ENCODE results near the gene PRTN3.

PRTN3 gene, protein sequence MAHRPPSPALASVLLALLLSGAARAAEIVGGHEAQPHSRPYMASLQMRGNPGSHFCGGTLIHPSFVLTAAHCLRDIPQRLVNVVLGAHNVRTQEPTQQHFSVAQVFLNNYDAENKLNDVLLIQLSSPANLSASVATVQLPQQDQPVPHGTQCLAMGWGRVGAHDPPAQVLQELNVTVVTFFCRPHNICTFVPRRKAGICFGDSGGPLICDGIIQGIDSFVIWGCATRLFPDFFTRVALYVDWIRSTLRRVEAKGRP

DNA sequence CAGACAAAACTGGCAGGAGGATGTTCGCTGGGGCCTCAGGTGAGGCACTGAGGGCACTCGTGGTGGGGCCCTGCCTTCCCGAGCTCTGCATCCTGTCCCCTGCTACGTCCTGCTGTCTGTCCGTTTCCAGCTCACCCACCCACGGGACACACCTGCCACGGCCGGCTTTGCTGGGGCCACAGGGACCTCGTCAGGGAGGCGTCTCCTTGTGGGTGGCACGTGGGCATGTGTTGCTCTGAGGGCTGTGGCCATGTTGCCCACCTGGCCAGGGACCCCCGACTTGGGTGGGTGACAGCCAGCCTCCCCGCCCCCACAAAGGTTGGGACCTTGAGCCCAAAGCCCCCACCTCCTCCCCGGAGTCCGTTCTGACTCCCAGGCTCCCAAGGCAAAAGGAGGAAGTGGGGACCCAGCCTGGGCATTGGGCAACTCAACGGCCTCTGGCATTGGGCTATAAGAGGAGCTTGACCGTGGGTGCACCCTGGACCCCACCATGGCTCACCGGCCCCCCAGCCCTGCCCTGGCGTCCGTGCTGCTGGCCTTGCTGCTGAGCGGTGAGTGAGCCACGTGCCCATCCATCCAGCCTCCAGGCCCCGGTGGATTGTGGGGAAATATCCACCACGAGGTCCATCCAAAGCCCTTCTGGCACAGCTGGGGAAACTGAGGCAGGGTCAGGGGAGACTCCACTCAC lies at the start of gene PRTN3:
TSS of gene PRTN3 (plus strand) at position 481 of the 688 bp plus-strand sequence. CDS start at position 491, 10 bp downstream.
- DNase-seq: no peak

DNA sequence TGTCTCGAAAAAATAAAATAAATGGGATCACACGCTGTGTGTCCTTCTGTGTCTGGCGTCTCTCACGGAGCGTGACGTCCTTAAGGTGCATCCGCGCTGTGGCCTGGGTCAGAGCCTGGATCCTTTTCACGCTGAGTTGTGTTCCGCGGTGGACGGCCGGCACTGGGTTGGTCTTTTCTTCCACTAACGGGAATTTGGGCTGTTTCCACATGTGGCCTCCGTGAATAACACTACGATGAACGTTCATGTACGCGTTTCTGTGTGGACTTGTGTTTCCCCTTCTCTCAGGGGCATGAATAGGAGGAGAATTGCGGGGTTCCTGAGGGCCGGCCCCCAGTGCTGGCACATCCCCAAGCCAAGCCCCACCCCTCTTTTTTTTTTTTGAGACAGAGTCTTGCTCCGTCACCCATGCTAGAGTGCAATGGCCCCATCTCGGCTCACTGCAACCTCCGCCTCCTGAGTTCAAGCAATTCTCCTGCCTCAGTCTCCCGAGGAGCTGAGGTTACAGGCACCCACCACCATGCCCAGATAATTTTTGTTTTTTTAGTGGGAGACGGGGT lies 49.7 kb upstream of the PRTN3 start:
- DNase-seq: no peak

DNA sequence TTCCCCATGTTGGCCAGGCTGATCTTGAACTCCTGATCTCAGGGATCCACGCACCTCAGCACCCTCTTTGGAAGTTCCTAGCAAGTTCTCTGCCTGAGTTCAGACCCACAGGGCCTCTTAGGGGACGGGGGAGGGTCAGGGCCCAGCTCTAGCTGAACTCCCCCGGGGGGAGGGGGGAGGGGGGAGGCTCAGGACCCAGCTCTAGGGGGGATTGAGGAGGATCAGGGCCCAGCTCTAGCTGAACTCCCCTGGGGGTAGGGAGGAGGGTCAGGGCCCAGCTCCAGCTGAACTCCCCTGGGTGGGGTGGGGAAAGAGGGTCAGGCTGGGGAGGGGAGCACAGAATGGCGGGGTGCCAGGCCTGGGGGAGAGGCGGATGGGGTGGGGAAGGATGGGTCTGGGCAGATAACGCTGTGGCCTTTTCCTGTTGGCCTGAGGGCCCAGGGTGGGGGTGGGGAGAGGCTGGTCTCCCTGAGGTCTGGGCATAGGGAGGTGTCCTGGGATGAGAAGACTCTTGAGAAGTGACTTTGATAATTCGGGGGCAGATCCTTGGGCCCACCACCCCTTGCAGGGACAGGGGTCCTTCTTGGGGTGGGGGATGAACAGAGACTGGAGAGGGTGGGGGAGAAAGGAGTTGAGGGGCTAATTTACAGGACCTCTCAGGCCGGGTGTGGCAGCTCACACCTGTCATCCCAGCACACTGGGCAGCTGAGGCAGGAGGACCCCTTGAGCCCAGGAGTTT lies 49.1 kb upstream of the PRTN3 start:
- DNase-seq: no peak

DNA sequence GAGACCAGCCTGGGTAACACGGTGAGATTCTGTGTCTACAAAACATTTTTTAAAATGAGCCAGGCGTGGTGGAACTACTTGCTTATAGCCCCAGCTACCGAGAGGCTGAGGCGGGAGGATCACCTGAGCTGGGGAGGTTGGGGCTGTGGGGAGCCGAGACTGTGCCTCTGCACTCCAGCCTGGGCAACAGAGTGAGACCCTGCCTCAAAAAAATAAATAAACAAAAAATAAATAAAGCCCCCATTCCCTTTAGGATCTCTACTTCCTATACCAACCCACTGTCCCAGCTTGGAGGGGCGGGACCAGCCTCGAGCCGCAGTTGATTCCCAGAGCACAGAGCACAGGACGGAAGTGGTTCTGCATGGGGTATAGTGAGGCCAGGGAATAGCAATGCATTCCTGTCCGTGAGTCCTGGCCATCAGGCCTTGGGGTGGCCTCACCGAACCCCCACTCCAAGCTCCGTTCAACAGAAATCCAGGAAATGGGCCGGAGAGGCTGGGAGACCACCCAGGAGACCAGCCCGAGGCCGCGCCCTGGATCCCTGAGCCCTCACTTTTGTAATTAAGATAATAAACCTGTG lies 48.4 kb upstream of the PRTN3 start:
- DNase-seq: peak; percentile 60

DNA sequence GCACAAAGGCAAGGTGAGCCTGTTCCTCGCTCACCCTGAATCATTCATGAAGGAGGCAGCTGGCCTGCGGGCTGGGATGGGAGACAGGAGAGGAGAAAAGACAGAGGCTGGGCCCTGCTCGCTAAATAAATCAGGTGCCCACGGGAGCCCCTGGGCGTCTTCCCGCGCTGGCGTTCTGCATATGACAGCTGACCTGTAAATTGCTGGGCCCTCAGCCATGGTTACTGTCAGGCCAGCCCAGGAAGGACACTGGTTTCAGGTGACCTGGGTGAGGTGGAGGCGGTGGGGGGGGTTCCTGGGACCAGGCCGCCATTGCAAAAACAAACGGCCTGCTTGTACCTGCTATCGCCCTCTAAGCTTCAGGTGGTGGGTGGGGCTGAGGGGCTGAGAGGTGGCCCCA lies 47.0 kb upstream of the PRTN3 start:
- no peak for DNase-seq

DNA sequence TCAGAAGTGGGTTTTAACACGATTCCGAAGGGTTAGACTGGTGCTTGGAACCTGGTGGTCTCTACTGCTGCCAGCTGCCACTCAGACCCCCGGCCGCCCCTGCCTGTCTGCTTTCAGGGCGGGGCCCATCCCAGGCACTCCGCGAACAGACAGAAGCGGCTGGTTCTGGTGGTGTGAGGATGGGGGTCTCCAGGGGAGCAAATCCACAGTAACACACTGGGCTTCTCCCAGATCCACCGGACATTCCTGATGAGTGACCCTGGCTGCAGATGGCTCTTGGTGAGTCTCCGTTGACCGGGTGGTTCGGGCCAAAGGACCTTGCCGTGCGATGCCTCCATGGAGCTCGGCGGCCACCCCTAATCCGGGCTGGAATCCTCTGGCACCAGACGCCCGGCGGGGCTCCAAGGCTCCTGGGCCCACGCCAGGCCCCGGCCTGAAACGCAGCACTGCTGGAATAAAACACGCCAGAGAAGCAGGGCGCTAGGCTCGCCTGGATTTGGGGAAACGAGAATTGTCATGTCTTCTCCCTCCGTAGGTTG lies 45.7 kb upstream of the PRTN3 start:
- no peak for DNase-seq

DNA sequence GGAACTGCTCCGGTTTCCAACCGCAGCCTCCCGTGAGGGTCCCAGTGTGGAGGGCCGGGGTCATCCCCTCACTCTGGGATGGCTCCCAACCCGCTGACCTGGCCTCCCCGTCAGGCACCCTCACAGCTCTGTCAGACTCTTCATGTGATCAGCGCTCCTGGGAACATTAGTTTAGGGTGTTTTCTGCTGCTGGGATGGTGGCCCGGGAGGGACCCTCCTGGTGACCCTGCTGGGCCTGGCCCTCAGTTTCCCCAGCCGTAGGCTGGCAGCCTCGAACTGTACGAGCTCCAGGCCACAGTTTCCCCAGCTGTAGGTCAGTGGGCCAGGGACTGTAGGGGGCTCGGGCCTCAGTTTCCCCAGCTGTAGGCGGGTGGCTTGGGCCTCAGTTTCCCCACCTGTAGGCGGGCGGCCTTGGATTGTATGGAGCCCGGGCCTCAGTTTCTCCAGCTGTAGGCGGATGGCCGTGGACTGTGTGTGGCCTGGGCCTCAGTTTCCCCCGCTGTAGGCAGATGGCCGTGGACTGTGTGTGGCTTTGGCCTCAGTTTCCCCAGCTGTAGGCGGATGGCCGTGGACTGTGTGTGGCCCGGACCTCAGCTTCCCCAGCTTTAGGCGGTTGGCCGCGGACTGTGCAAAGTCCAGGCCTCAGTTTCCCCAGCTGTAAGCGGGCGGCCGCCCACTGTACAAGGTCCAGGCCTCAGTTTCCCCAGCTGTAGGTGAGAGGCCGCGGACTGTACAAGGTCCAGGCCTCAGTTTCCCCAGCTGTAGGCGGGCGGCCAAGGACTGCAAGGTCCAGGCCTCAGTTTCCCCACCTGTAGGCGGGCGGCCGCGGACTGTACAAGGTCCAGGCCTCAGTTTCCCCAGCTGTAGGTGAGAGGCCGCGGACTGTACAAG lies 44.9 kb upstream of the PRTN3 start:
- DNase-seq: no peak

DNA sequence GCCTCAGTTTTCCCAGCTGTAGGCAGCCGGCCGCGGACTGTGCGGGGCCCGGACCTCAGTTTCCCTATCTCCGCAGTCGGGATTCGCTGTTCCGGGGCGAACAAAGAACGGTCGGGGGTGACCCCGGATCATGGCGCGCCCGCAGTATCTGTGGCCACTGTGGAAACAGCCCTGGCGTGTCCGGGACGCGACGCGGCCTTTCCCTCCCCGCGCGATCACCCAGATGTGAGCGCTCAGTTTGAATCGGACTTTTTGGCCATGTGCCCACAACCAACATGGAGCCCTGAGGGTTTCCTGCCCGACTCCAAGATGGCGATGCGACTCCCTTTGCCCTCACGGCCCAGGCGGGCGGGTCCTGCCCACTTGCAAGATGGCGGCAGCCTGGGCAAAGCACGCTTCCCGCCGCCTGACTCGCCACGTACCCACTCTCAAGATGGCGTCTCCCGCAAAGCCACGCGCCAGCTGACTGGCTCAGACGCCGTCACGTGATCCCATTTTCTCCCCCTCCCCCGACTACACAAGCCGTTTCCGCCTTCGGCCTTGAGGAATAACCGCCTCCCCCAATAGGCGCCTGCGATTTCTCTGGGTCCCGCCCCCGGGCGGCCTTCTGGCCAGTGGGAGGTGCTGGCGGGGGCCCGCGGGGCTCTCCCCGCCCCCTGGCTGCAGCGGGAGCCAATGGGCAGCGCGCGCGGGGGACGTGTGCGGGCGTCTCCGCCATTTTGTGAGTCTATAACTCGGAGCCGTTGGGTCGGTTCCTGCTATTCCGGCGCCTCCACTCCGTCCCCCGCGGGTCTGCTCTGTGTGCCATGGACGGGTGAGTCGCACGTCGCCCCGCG lies 43.9 kb upstream of the PRTN3 start, which contains the start of gene PTBP1:
TSS of gene PTBP1 (plus strand) at position 761 of the 836 bp plus-strand sequence. CDS start at position 807, 46 bp downstream.
- peak; percentile 100 for DNase-seq

DNA sequence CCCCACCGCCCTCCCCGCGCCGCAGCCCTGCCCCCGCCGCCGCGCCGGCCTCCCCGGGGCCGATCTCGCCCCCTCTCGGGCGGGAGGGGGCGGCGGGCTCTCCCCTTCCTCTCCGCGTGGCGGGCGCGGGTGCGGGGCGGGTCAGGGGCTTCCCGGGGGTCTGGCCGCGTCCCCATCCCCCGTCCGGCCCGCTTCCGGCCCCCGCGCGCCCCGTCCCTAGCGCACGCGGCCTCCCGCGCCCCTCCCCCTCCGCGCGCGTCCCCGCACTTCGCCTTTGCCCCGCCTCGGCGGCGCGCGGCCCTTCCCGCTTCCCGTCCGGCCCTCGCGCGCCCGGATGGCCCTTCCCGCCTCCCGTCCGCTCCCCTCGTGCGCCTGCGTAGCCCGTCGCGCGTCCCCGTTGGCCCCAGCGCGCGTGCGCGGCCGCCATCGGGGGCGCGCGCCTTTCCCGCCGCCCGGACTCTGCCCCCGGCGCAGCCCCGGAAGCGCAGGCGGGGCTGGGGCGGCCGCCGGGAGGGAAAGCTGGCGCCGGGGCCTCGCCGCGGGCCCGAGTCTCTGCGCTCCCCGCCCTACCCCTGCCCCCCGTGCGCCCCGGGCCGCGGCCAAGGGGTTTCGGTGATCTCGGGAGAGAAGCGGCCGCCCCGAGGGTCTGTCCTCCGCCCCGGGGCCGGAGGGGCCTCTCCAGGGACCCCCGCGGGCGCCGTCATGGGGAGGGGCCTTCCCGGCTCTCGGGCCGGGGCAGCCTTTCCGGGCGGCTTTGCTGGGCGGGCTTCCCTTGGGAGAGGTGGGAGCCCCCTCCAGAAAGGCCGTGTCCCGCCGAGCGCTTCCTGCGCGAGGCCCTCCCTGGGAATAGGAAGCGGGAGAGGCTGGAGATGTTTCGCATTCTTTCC lies 43.0 kb upstream of the PRTN3 start:
- DNase-seq: peak; percentile 85

DNA sequence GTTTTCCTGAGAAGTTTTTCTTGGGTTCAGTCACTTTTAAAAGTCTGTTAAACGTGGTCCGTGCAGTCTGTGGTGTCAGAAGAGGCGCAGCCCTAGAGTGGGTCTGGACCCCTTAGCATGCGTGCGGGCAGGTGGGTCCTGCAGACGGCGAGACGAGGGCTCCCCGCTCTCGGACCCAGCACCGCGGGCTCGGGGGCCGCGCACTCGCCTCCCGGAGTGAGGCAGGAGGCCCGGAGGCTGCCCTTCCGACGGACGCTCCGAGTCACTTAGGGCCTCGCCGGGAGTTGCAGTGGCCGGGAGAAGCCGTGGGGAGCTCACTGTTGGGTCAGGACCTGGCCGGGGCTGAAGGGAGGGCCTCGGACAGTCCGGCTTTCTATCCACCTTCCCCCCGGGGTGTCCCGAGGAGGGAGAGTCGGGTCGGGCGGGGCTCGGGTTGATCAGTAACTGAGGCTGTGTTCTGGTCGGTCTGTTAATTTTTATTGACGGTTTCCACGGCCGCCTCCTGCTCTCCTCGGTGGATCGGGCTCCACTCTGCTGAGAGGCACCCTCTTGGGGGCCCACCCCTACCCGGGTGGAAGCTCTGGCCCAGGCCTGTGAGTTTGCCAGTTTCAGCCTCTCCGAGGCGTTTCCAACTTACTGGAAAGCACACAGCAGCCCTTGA lies 42.3 kb upstream of the PRTN3 start:
- DNase-seq: no peak

DNA sequence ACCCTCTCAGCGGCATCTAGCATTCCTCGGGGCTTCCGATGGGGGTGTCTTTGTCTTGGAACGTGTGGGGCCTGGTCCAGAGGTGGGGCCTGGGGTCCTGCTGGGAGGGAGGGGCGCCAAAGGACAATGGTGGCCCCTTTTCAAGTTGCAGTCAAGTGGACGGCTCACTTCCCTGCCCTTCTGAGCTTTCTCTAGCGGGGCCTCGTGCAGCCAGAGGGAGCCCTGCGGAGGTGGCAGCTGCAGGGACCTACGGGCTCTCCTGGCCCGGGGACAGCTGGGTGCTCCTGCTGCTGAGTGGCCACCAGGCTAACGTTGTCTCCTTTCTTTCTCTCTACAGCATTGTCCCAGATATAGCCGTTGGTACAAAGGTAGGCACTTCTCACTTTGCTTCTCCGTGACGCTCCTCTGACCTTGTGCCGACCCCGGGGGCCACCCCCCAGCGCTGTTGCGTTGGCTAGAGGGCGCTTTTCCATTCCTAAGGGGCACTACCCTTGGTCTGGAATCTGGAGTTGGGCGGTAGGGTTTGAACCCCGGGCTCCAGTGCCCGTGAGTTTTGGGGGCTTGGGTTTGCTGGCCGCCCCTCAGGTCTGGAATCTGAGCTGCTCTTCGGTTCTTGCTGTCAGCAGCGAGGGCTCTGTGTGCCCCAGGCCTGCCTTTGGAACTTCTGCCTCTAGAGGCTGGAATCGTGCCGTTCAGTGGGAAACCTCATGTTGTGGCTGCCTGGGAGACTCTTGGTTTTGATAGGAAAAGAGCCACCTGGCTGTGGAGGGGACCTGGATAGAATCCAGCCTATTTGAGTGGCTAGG lies 41.5 kb upstream of the PRTN3 start:
- DNase-seq: no peak

DNA sequence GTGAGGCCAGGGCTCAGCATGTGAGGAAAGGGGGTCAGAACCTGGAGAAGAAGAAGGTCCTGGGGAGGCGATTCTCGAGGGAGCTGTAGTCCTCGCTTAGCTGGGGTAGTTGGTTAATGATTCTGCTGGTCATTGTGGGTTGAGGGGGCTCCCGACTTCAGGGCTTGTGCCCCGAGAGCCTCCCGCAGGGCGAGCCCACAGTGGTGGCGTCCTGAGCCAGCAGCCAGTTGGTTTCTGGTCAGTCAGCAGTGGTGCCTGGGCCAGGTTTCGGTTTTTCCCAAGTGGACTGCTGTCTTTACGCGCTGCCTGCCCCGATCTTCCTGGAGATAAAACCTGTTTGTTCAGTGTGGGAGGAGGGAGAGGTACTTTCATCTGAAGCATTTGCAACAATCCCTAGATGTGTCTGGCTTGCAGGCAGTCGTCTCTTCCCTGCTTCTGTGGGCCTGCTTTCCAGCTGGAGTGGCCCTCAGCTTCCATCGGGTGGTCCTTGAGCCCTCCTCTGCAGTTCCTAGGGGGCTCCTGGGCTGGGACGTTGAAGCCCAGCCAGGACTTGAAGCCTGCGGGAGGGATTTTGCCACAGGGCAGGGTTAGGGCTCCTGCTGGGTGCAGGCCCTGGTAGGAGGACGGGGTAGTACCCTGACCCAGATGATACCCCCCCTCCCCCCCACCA lies 40.3 kb upstream of the PRTN3 start:
- DNase-seq: peak; percentile 82

DNA sequence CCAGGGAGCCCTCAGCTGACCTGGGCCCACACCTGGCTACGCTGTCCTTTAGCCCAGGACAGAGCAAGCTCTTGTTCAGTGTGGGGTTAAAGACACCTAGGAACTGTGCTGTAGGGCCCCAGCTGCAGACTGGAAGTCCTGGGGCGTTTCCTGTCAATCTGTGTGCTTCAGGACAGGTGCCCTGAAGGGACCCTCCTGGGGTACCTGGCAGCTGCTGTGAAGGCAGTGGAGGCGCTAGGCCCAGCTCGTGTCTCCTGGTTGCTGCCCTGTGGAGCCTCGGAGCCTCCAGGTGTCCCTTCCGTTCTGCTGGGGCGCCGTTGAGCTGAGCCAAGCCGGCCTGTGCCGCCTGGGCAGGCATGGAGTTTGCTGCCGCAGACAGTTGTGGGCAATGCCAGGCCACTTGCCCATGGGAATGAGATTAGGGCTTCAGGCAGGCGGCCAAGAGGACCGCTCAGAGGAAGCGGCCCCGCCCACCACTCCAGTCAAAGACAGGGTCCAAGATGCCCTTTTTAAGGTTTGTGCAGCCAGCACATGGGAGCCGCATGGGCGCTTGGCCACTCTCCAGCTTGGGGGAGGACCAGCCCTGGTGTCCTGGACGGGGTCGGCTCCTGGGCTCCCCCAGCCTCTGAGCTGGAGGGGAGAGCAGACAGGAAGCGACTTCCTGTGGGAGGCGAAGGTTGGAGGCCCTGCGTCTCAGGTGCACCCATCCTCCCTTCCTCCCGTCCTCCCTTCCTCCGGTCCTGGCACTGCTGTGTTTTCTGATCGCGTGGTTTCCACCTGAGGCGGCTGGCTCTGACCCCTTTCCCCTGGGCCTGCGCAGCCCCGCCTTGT lies 39.6 kb upstream of the PRTN3 start:
- DNase-seq: peak; percentile 49

DNA sequence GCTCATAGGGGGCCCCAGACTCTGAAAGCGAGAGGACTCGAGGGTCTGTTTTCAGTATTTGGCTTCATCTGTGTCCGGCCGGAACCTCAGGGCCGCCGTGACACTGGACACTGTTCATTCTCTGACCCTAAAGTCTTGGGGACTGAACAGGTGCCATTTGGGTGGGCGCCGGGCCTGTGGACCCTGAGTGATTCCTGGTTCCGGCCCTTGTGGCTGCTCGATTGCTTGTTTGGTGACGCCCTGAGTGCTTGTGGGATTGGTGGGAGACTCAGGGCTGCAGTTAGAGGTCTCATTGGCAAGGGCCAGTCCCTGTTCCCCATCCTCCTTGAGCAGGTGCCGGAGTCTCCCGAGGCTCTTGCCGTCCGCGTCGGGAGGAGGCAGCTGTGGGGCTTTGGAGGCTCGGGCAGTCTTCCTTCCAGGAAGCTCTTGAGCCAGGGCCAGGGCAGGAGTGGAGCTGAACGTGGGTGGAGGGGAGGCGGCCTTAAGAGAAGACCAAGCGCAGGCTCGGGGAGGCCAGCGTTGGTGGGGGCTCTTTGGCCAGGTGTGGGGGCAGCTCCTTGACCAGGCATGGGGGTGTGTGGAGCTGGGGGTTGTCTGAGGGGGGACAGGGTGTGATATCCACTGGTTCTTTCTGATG lies 38.8 kb upstream of the PRTN3 start:
- DNase-seq: peak; percentile 54

DNA sequence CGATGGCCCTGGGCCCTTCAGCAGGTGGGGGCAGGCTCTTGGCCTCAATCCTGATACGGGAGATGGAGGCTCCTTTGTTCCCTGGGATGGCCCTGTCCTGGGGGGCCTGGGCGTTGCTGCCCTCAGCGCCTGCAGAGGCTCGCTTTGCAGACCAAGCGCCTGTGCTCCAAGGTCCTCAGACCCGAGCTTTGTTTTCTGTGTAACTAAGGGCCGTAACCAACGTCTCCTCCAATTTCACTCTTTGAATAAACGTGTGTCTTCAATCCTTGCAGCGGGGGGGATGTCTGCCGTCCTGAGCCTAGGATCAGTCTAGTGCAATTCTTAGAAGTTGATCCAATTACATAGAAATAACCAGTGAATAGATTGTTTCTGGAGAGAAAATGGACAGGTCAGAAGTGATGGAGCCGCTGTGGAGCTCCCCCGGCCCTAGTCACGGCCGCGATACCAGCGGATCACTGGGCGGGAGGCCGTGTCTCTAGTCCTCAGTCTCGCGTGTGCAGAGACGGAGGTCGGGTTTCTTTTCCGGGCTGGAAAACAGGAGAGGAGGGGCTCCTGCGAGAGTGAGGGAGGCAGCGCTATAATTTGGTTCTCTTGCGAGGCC lies 38.2 kb upstream of the PRTN3 start:
- no peak for DNase-seq

DNA sequence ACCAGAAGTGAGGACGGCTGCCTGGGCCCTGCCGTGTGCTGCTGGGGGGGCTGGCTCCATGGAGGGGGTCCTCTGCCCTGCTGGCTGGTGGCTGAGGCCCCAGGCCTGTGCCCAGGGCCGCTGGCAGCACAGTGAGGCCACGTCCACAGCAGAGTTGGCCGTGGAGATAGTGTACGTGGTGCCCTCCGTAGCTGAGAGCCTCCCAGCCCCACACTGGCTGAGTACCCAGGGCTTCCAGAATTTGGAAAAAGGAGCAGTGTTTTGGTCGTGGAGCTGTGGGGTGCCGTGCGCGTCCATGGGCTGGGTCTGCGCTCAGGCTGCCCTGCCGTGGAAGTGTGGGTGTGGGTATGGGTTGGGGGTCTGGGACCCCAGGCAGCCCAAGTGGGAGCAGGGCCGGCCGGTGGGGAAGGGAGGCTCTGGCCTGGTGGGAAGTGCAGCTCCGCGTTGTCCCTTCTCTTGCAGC lies 37.7 kb upstream of the PRTN3 start:
- no peak for DNase-seq
